Endothelial cell of umbilical vein (primary cell): ENCODE results near the gene CNTNAP2.

Source experiments
- EZH2 ChIP-seq: IDR thresholded peaks from 2 replicates; pipeline ENCODE4 v1.6.1; 2012; ENCODE audit warnings: borderline replicate concordance, low read depth, mild to moderate bottlenecking, moderate library complexity, low read length, inconsistent platforms; ENCODE audit not compliant: severe bottlenecking
- JUN ChIP-seq: IDR thresholded peaks from 2 replicates; pipeline ENCODE4 v1.6.1; 2011; ENCODE audit warnings: borderline replicate concordance, low read depth; ENCODE audit not compliant: insufficient read length, insufficient read depth
- MYC ChIP-seq: IDR thresholded peaks from one replicate; pipeline ENCODE4 v1.6.1; 2011; ENCODE audit warnings: mild to moderate bottlenecking, low read depth, low read length
- POLR2A ChIP-seq: IDR thresholded peaks from 2 replicates; pipeline ENCODE4 v1.6.1; 2012; ENCODE audit warnings: low read depth, mild to moderate bottlenecking, control low read depth, low read length
- POLR2AphosphoS5 ChIP-seq: IDR thresholded peaks from 2 replicates; pipeline ENCODE4 v1.6.1; 2012; ENCODE audit warnings: low read depth, mild to moderate bottlenecking, control low read depth, low read length, moderate library complexity; ENCODE audit not compliant: insufficient read depth
- TF ChIP-seq, protein P1 (sequence below), 2 donors: IDR thresholded peaks; 1 replicate in 1 of 2; 2 replicates in 1 of 2; pipeline ENCODE4 v1.5.1; 2011; ENCODE audit warnings: low read length in 2 of 2, mild to moderate bottlenecking in 2 of 2, moderate library complexity in 2 of 2, control low read depth in 1 of 2, inconsistent platforms in 1 of 2, low read depth in 1 of 2; ENCODE audit not compliant: insufficient read depth in 1 of 2; ENCODE audit errors: extremely low read depth in 1 of 2
- TF ChIP-seq, protein P2 (sequence below): IDR thresholded peaks from 2 replicates; pipeline ENCODE4 v1.6.1; 2011; ENCODE audit not compliant: insufficient read depth, insufficient read length

DNA sequence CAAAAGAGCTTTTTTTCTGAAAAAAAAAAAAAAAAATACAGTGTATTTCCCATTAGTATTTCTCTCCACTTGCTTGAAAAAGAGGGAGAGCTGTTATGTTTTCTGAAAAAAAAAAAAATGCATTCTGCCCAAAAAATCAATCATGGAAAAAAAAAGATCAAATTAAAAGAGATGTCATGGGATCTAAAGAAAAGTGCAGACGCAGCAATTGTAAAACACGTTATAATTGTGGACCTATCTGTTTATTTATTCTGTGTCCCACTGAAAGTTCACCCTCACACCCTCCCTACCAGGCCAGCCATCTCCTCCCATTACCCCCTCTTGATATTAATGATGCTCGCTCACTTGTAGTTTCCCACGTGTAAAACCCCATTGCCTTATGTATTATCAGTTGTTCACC lies 1800.0 kb downstream of the CNTNAP2 start:
- TF ChIP-seq, protein P1, sequence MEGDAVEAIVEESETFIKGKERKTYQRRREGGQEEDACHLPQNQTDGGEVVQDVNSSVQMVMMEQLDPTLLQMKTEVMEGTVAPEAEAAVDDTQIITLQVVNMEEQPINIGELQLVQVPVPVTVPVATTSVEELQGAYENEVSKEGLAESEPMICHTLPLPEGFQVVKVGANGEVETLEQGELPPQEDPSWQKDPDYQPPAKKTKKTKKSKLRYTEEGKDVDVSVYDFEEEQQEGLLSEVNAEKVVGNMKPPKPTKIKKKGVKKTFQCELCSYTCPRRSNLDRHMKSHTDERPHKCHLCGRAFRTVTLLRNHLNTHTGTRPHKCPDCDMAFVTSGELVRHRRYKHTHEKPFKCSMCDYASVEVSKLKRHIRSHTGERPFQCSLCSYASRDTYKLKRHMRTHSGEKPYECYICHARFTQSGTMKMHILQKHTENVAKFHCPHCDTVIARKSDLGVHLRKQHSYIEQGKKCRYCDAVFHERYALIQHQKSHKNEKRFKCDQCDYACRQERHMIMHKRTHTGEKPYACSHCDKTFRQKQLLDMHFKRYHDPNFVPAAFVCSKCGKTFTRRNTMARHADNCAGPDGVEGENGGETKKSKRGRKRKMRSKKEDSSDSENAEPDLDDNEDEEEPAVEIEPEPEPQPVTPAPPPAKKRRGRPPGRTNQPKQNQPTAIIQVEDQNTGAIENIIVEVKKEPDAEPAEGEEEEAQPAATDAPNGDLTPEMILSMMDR (IDR thresholded peaks at IDR 0.05; ENCODE audit: extremely low read depth in 1 of 2, insufficient read depth in 1 of 2, low read depth in 1 of 2, low read length in 2 of 2) = no peak
- TF ChIP-seq EZH2 (no peak), POLR2A (no peak), POLR2AphosphoS5 (no peak), JUN (no peak), MYC (no peak)
- TF ChIP-seq, protein P2, sequence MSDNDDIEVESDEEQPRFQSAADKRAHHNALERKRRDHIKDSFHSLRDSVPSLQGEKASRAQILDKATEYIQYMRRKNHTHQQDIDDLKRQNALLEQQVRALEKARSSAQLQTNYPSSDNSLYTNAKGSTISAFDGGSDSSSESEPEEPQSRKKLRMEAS = no peak
